HL-60 (cell line): ENCODE results near the gene BHLHE41.

Source experiments
- DNase-seq, 2 experiments: peaks; one replicate each; pipeline ENCODE4 v3.0.0-alpha.2; 2010 to 2020; ENCODE audit warnings: low read depth in 1 of 2, low spot score in 1 of 2
- H3K27ac ChIP-seq: fragments of 250-450 bp; sonication (Bioruptor Pico); replicated peaks from 2 replicates; pipeline ENCODE4 v1.5.1; 2020; ENCODE audit warnings: mild to moderate bottlenecking, moderate library complexity
- H3K27me3 ChIP-seq: fragments of 250-450 bp; sonication (Bioruptor Pico); 2 replicates; pipeline ENCODE4 v1.5.1; 2021; ENCODE audit warnings: mild to moderate bottlenecking, moderate library complexity; ENCODE audit not compliant: insufficient read depth, poor library complexity, severe bottlenecking
- H3K4me3 ChIP-seq: replicated peaks from 2 replicates; pipeline ENCODE4 v1.5.1; 2011; ENCODE audit warnings: mild to moderate bottlenecking, control low read depth, low read length; ENCODE audit not compliant: insufficient read depth
- CTCF ChIP-seq: IDR thresholded peaks from one replicate; pipeline ENCODE4 v1.5.1; 2011; ENCODE audit warnings: low read length, control low read depth, inconsistent platforms; ENCODE audit not compliant: insufficient read depth
- GABPA ChIP-seq: IDR thresholded peaks from 2 replicates; pipeline ENCODE4 v1.6.1; 2012; ENCODE audit warnings: low read depth
- POLR2AphosphoS5 ChIP-seq: IDR thresholded peaks from 2 replicates; pipeline ENCODE4 v1.6.1; 2012; ENCODE audit warnings: low read depth
- SPI1 ChIP-seq: IDR thresholded peaks from 2 replicates; pipeline ENCODE4 v1.6.1; 2012; ENCODE audit warnings: low read depth, mild to moderate bottlenecking, borderline replicate concordance
- TF ChIP-seq, protein P1 (sequence below): IDR thresholded peaks from 2 replicates; pipeline ENCODE4 v1.6.1; 2012; ENCODE audit warnings: low read depth; ENCODE audit not compliant: insufficient replicate concordance

BHLHE41 gene

GRCh38 chr12:26113853-26114719 lies 10.8 kb downstream of the BHLHE41 start:
- peak in 1 of 2 experiments; percentile 82 for DNase-seq
- peak overlapping the region; percentile 62 for H3K27ac ChIP-seq
- TF ChIP-seq, protein P1, sequence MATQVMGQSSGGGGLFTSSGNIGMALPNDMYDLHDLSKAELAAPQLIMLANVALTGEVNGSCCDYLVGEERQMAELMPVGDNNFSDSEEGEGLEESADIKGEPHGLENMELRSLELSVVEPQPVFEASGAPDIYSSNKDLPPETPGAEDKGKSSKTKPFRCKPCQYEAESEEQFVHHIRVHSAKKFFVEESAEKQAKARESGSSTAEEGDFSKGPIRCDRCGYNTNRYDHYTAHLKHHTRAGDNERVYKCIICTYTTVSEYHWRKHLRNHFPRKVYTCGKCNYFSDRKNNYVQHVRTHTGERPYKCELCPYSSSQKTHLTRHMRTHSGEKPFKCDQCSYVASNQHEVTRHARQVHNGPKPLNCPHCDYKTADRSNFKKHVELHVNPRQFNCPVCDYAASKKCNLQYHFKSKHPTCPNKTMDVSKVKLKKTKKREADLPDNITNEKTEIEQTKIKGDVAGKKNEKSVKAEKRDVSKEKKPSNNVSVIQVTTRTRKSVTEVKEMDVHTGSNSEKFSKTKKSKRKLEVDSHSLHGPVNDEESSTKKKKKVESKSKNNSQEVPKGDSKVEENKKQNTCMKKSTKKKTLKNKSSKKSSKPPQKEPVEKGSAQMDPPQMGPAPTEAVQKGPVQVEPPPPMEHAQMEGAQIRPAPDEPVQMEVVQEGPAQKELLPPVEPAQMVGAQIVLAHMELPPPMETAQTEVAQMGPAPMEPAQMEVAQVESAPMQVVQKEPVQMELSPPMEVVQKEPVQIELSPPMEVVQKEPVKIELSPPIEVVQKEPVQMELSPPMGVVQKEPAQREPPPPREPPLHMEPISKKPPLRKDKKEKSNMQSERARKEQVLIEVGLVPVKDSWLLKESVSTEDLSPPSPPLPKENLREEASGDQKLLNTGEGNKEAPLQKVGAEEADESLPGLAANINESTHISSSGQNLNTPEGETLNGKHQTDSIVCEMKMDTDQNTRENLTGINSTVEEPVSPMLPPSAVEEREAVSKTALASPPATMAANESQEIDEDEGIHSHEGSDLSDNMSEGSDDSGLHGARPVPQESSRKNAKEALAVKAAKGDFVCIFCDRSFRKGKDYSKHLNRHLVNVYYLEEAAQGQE = no peak
- TF ChIP-seq CTCF (no peak), SPI1 (no peak), POLR2AphosphoS5 (0 out of 2 replicates have a peak, but pooled peaks have one; percentile 23)
- no peaks in the 10 kb centered on the region for H3K27me3 ChIP-seq
- peak overlapping the region; percentile 43 for H3K4me3 ChIP-seq

- Histone ChIP-seq H3K27me3 (no peaks in the 10 kb centered on the region), H3K27ac (no peak overlapping the region), H3K4me3 (no peak overlapping the region)
- TF ChIP-seq GABPA (no peak), CTCF (no peak)
- no peak for DNase-seq
Measured at GRCh38 chr12:26113181-26113654, 11.6 kb downstream of the BHLHE41 start.

- H3K27ac ChIP-seq = no peak overlapping the region
- DNase-seq = no peak
- H3K4me3 ChIP-seq = no peak overlapping the region
- TF ChIP-seq, protein P1 = no peak
- no peak for TF ChIP-seq GABPA
- TF ChIP-seq POLR2AphosphoS5 = no peak
- no peak for TF ChIP-seq CTCF
- no peak for TF ChIP-seq SPI1
- H3K27me3 ChIP-seq = no peaks in the 10 kb centered on the region
Measured at GRCh38 chr12:26112703-26113147, 12.1 kb downstream of the BHLHE41 start.
